ENCODE data around the gene ZFX.

GRCh38 chrX:24229976-24230375, 80.4 kb downstream of the ZFX start:
- TF ChIP-seq, protein P1, sequence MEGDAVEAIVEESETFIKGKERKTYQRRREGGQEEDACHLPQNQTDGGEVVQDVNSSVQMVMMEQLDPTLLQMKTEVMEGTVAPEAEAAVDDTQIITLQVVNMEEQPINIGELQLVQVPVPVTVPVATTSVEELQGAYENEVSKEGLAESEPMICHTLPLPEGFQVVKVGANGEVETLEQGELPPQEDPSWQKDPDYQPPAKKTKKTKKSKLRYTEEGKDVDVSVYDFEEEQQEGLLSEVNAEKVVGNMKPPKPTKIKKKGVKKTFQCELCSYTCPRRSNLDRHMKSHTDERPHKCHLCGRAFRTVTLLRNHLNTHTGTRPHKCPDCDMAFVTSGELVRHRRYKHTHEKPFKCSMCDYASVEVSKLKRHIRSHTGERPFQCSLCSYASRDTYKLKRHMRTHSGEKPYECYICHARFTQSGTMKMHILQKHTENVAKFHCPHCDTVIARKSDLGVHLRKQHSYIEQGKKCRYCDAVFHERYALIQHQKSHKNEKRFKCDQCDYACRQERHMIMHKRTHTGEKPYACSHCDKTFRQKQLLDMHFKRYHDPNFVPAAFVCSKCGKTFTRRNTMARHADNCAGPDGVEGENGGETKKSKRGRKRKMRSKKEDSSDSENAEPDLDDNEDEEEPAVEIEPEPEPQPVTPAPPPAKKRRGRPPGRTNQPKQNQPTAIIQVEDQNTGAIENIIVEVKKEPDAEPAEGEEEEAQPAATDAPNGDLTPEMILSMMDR (IDR thresholded peaks at IDR 0.05) = no peak
- TF ChIP-seq POLR2A (IDR thresholded peaks at IDR 0.05) = no peak

Measured in heart left ventricle (tissue), 13 donors.